Right lobe of liver (tissue), 6 donors: Measurements from ENCODE around the gene ZDHHC7. TPM values are rescaled to one million over a fixed set of nuclear protein-coding genes. Genes with fewer than 3 reads are reported as not detected.
A peak's percentile ranks its signal among the peaks of the same experiment; 100 is the strongest.
"Not testable (repeated sequence)": the region's sequence is repeated elsewhere in the genome, so short reads cannot be mapped to it uniquely, and the experiment has no call there.

Experiments used
- ATAC-seq, 4 donors: fragments of 200-7000 bp; cut with Tn5 transposase; one replicate each; pipeline ENCODE4 v1.9.1; 2020; ENCODE audit warnings: mild to moderate bottlenecking in 4 of 4, moderate library complexity in 4 of 4
- DNase-seq, 3 donors: peaks; one replicate each; pipeline ENCODE4 v3.0.0-alpha.2; 2020
- H3K27ac ChIP-seq, 3 donors: fragments of 200-600 bp; one replicate each; pipeline ENCODE4 v1.8.0; 2022
- H3K27me3 ChIP-seq, 2 donors: fragments of 200-600 bp; one replicate each; pipeline ENCODE4 v1.8.0; 2022
- H3K36me3 ChIP-seq, 4 donors: fragments of 200-600 bp; sonication (generic) in 1 of 4; one replicate each; pipeline versions ENCODE4 v1.5.1 to v1.8.0; 2017 to 2022; ENCODE audit warnings: control low read depth in 1 of 4
- H3K4me1 ChIP-seq, 4 donors: fragments of 200-600 bp; sonication (generic) in 1 of 4; one replicate each; pipeline versions ENCODE4 v1.5.1 to v1.8.0; 2017 to 2022; ENCODE audit warnings: control low read depth in 1 of 4
- H3K4me3 ChIP-seq, 3 donors: fragments of 200-600 bp; one replicate each; pipeline ENCODE4 v1.8.0; 2022
- H3K9me3 ChIP-seq, 4 donors: fragments of 200-600 bp; sonication (generic) in 1 of 4; one replicate each; pipeline versions ENCODE4 v1.5.1 to v1.8.0; 2017 to 2022; ENCODE audit warnings: control low read depth in 1 of 4
- POLR2A ChIP-seq: fragments of 450-650 bp; IDR thresholded peaks from one replicate; pipeline ENCODE4 v1.6.1; 2017; ENCODE audit warnings: antibody characterized with exemption, mild to moderate bottlenecking
- WGBS: methylation state at CpG from one replicate; pipeline ENCODE4 v1.1.6; 2018; ENCODE audit warnings: low coverage, low lambda C conversion rate; ENCODE audit not compliant: insufficient coverage; ENCODE audit errors: missing lambda C conversion rate; 5-methylcytosine and 5-hydroxymethylcytosine counted together
- intact Hi-C, 2 donors: fragments of 100-400 bp; cut with DNase I; formaldehyde crosslinking; loops; one replicate each; pipeline versions ENCODE4 v1.11.2 to v1.14.1; 2022
- total RNA-seq, 6 experiments: library from RNA; depleted of rRNA in 2 of 6; stranded (reverse); fragments of >200 nt in 2 of 6; fragmentation: NEBNext Ultra II Directional in 3 of 6; extraction: Animal tissue kit (Norgen Biotek cat#: 25700) in 3 of 6; gene quantifications; one replicate each; pipeline versions ENCODE4 v1.1.0 to v1.2.4, GENCODE V29; 2016 to 2023
- TF ChIP-seq, protein P1 (sequence below), 4 donors: fragments of 200-600 bp in 3 of 4; fragments of 450-650 bp in 1 of 4; IDR thresholded peaks; one replicate each; pipeline versions ENCODE4 v1.5.1 to v1.8.0; 2016 to 2022; ENCODE audit warnings: antibody characterized with exemption in 4 of 4, mild to moderate bottlenecking in 2 of 4
- donor health status: DM: no; HTN: yes; CAD: no.
- donor health status: DM: no; HTN: no; CAD: no.
- donor health status: DM: no; HTN: no; CAD: no.
- donor health status: DM: no; HTN: yes; CAD: no.
- donor health status: DM: no; HTN: yes; CAD: no.

The ZDHHC7 gene
- total RNA-seq, 6 experiments from 2014 or later = 10.7 to 27.5 (median 19.0) TPM

DNA sequence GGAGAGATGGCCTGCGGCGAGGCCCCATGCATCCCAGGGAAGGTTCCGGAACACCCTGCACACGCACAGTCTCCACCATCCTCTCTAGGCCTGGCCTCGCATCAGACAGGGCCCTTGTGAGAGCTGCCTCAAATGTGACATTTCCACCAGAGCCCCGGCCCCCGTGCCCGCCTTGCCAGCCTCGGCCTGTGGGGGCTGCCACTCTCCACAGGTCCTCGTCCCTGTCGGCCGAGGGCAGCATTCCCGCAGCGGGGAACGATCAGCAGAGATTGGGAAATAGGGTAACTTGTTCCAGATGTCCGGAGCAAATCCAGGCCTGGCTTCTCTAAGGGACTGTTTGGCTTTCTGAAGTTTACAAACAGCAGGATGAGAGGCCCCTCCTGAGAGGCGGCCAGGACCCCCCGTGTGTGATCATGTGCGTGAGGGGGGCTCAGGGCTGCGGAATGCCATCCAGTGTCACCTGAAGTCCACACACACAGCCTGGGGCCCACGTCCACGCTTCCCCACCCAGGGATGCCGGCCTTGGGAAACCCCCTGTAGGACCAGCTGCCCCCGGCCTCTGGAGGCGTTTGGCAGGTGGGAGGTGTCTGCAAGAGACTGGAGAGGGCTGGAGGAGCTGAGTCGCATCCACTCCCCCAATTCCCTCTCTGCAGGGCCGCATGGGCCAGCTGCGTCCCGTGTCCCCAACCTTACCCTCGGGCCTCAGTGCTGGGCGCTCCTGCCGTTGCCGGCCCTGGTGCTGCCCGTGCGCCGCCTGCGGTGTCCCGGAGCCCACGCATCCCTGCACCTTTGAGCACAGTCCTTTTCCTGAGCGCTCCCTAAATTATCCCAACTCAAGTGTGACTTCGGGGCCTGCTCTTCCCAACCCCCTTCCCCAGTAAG, 70.4 kb downstream of the ZDHHC7 start:
- Histone ChIP-seq H3K4me1 (no peaks in the 10 kb centered on the region), H3K9me3 (no peaks in the 10 kb centered on the region), H3K27me3 (no peaks in the 10 kb centered on the region), H3K36me3 (no peaks in the 10 kb centered on the region), H3K27ac (no peak overlapping the region), H3K4me3 (no peak overlapping the region)
- TF ChIP-seq, protein P1, sequence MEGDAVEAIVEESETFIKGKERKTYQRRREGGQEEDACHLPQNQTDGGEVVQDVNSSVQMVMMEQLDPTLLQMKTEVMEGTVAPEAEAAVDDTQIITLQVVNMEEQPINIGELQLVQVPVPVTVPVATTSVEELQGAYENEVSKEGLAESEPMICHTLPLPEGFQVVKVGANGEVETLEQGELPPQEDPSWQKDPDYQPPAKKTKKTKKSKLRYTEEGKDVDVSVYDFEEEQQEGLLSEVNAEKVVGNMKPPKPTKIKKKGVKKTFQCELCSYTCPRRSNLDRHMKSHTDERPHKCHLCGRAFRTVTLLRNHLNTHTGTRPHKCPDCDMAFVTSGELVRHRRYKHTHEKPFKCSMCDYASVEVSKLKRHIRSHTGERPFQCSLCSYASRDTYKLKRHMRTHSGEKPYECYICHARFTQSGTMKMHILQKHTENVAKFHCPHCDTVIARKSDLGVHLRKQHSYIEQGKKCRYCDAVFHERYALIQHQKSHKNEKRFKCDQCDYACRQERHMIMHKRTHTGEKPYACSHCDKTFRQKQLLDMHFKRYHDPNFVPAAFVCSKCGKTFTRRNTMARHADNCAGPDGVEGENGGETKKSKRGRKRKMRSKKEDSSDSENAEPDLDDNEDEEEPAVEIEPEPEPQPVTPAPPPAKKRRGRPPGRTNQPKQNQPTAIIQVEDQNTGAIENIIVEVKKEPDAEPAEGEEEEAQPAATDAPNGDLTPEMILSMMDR (IDR thresholded peaks at IDR 0.05) = peak in 2 of 4 donors; percentile 6 to 20
- TF ChIP-seq POLR2A = no peak
- ATAC-seq (peak; percentile 48 to 86 (median 64)), DNase-seq (no peak)
- WGBS = 36% methylated on average over 7 of the region's 41 CpGs
- intact Hi-C loops = no loop called here

DNA sequence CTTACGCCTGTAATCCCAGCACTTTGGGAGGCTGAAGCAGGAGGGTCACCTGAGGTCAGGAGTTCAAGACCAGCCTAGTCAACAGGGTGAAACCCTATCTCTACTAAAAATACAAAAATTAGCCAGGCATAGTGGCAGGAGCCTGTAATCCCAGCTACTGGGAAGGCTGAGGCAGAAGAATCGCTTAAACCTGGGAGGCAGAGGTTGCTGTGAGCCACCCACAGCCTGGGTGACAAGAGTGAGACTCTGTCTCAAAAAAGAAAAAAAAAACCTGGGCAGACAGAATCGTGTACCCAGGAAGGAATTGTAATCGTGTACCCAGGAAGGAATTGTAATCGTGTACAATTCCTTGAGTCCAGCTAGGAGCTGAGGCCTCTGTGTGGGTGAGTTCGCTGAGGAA, 72.7 kb downstream of the ZDHHC7 start:
- DNase-seq, H3K9me3 ChIP-seq, intact Hi-C loops, H3K36me3 ChIP-seq, ATAC-seq, H3K4me3 ChIP-seq, H3K27ac ChIP-seq, H3K27me3 ChIP-seq: not testable (repeated sequence)
- WGBS = 63% methylated on average over 5 of the region's 6 CpGs
- H3K4me1 ChIP-seq = peaks cover 0 to 11% (median 4%) of the 10 kb centered on the region in 4 donors

DNA sequence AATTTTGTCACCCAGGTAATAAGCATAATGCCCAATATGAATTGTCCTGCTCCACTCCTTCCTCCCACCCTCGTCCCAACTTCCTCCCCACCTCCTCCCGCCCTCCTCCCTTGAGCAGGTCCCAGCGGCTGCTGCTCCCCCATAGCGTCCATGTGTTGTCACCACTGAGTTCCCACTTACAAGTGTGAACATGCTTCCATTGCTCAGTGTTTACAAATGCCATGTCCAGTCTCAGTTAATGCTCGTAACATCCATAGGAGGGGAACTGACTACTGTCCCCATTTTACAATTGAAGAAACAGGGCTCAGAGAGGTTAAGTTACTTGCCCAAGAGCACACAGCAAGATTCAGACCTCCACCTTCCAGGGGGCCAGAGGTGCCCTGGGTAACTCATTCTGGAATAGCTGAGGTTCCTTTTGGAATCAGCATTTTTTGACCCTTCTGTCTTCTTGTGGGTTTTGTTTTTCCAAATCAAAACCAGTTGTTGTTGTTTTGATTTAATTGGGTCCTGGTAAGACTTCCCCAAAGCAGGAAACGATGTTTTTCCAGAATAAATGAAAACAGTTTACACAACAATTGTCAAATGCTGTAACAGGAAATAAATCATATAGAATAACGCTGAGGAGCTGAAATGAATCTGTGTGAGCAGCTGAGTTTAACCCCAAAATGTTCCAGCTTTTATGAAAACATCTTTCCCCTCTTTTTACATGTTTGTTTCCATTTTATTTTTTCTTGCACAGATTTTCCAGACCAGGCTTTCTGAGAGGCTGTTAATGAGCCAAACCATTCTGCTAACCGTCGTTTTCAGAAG, 73.9 kb downstream of the ZDHHC7 start:
- ATAC-seq (no peak), DNase-seq (peak in 1 of 3 donors; percentile 6)
- Histone ChIP-seq H3K9me3 (no peaks in the 10 kb centered on the region), H3K27ac (no peak overlapping the region), H3K4me3 (no peak overlapping the region), H3K27me3 (no peaks in the 10 kb centered on the region), H3K36me3 (no peaks in the 10 kb centered on the region), H3K4me1 (peaks cover 0 to 14% (median 6%) of the 10 kb centered on the region in 4 donors)
- 62% methylated on average over 6 of the region's 9 CpGs for WGBS
- intact Hi-C loops = no loop called here
- TF ChIP-seq POLR2A = no peak
- TF ChIP-seq, protein P1 (IDR thresholded peaks at IDR 0.05) = no peak

DNA sequence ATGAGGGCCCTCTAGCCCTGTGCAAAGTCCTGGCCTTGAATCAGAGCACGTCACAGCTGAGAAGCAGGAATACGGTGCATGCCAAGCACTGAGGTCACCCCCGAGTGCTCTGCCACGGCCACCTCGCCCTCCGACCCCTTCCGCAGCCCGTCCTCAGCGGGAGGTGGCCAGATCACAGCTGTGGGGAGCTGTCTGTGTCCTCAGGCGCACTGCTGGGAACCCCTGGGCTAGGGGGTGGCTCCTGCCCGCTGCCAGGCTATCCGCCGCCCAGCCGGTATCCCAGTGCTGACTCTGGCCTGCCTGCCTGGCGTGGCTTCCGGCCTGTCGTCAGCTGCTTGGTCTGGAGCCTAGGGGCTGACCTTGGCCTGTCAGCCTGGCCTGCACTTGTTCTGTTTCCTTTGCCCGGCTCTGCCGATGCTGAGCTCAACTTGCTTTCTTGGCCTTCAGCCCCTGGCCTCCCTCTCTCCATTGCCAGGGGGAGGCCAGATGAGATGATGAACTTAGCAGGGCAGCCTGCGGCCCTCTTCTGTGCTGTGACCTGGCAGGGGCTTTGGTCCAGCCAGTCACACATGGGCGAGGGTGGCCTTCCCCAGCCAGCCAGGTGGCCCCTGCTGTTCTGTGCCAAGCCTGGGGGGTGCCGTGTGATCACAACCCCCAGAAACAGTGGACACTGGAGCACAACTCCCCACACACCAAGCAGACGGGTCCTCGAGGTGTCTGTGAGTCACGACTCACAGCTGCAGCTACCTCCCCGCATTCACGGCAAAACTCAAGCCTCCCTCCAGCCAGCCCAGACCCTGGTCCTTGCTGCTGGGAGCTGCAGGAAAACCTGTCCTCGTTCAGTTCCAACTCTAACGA, 77.3 kb downstream of the ZDHHC7 start:
- Histone ChIP-seq H3K36me3 (no peaks in the 10 kb centered on the region), H3K27me3 (no peaks in the 10 kb centered on the region), H3K27ac (peak overlapping the region; percentile 81 to 92 (median 91)), H3K4me1 (peaks cover 0 to 14% (median 6%) of the 10 kb centered on the region in 4 donors), H3K4me3 (peak overlapping the region in 1 of 3 donors; percentile 23), H3K9me3 (no peaks in the 10 kb centered on the region)
- intact Hi-C loops = no loop called here
- ATAC-seq = peak; percentile 95 to 97 (median 96)
- 19% methylated on average over 12 of the region's 29 CpGs for WGBS
- peak; percentile 87 to 94 (median 94) for DNase-seq
- peak; percentile 67 for TF ChIP-seq POLR2A
- TF ChIP-seq, protein P1 (IDR thresholded peaks at IDR 0.05) = no peak
